ENCODE measurements around the gene SEMA3B.

SEMA3B gene

DNA sequence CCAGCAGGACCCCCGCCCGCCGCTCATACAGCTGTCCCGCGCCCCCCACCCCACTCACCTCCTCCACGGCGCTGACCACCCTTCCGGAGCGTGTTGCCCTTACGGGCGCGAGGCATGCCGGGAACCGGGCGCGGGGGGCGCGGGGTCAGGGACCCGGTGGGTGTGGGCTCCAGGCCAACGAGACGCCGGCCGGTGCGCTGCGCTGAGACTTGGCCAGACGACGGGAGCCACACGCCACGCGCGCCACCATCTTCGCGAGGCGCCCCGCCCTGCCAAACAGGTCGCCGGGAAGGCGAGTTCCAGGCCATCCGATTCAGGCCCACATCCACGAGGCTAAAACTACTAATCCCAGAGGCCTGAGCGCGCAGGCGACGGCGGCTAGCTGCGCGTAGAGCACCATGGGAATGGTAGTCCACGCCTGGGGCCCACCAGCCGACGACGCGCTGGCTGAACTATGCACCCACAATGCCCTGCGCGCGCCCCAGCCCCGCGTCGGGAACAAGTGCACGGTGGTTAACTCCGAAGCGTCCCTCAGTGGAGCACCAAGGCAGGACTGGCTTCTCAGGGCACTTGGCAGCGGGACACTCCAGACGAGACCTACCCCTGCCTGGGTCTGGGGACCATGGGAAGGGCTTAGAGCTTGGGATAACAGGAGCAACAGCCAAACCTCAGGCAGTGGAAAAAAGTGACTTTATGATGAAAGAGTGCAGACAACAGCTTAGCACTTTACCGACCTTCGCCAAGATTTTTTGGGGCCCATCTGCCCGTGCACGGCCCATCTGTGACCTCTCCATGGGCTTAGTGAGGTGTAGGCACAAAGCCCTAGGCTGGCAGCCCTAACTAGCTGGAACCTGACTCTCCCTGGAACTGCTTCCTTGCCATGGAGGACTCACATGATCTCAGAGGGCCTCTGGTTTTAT, 23.5 kb downstream of the SEMA3B start, which contains the start of gene IFRD2:
Gene IFRD2 (minus strand): TSS at position 271 of the 920 bp plus-strand sequence. CDS start 155 bp downstream, at position 116.
- H3K4me3 ChIP-seq (ENCODE audit: low read depth, low read length): peak within 1 kb of the TSS; percentile 84

GRCh38 chr3:50293079-50293801, 24.3 kb downstream of the SEMA3B start:
- H3K4me3 ChIP-seq (ENCODE audit: low read depth, low read length): no peak overlapping the region

GRCh38 chr3:50294089-50294488, 25.1 kb downstream of the SEMA3B start:
- H3K4me3 ChIP-seq (ENCODE audit: low read depth, low read length): no peak overlapping the region

DNA sequence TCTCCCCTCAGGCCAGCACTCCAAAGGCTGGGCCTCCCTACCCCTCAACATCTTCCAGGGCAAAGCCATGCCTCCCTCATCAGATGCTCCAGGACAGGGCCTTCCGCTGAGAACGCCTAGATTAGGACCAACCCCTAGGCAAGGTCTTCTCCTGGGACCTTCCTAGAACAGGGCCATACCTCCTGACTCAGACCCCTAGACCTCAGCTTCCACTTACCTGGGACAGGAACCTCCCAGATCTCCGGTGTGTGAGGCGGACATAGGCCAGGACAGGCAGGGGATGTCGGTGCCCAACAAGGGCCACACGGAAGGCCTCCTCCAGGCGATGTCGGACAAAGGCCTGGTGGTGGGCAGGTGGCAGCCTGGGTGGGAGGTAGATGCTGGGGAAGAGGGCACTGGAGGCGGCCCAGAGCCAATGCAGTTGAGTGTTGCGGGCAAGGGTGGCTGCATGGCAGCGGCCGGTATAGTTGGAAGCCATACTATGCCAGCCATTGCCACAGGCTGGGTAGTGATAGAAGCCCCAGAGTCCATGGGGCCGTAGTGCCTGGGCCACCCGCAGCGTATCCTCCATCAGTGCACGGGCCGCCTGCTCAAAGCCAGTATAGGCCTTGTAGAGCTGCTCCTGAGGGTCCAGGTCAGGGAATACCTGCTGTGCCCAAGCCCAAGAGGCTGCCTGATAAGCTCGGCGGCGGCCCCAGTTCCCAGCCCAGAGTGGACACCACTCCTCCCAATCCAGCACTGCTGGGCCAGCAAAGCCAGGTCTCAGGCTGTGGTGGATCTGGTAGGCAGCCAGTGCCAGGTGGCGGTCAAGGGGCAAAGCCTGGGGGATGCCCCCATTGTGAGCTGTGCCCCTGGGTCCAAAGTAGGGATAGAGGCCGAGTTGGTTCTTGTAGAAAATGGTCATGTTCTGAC, 25.8 kb downstream of the SEMA3B start:
- H3K4me3 ChIP-seq (ENCODE audit: low read depth, low read length): no peak overlapping the region

- H3K4me3 ChIP-seq (ENCODE audit: low read depth, low read length): no peak overlapping the region
Measured at GRCh38 chr3:50295553-50296431, 26.8 kb downstream of the SEMA3B start.

GRCh38 chr3:50296721-50297383, 27.9 kb downstream of the SEMA3B start:
- no peak overlapping the region for H3K4me3 ChIP-seq (ENCODE audit: low read depth, low read length)

DNA sequence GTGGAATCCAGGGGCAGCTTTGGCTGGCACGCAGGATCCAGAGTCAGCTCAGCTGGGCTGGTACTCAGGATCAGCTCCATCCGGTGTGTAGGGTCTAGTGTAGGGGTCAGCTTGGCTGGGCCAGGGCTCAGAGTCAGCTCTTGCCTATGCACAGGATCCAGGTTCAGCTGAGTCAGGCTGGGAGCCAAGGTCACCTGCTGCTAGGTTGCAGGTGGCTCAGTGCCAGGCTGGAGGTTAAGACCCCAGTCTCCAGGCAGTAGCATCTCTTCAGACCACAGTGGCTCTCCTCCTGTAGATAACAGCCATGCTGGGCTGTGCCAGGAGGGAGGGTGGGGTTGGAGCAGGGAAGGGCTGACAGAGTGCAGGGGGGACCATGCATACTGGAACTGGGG, 28.4 kb downstream of the SEMA3B start:
- H3K4me3 ChIP-seq (ENCODE audit: low read depth, low read length): no peak overlapping the region

DNA sequence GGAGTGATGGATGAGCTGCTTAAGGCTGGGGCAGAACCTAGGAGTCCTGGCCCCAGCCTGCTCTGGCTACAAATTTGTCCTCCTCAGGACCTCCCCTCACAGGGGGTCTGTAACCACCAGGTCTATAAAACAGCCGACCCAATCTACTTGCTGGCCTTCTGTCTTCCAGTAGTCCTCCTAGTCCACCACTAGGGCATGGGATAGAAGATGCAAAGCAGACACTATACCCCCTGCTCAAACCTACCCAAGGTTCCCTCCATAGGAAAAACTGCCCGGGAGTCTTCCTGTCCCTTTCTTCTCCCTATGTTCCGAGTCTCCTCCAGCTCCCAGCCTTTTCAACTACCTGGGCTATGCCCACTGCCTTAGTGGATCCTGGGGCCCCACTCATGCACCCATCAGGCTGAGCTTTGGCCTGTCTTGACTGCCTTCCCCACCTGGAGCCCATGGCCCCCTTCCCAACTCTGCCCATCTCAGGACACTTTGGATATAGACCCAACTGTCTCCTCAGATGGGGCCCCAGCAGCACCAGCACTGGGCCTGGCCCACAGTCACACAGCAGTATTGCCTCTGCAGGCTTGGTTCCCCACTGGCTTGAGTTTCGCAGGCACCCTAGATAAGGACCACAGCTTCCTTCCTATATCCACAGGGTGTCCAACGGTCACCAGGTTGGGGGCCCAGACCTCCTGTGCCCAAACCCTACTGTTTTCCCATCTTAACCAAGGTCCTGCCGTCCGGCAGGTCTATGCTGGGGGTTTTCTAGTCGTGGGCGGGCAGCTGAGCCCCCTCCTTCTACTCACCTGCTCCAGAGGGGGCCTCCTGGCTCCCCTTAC, 29.2 kb downstream of the SEMA3B start:
- H3K4me3 ChIP-seq (ENCODE audit: low read depth, low read length): peak overlapping the region; percentile 86

- peak within 1 kb of the TSS; percentile 86 for H3K4me3 ChIP-seq (ENCODE audit: low read depth, low read length)
Measured at GRCh38 chr3:50298836-50299637, 30.1 kb downstream of the SEMA3B start, which contains the start of the genes HYAL3 and NAA80. HYAL3 (minus strand) TSS chr3:50299405; CDS start chr3:50295602, 3,803 bp downstream. NAA80 (minus strand) TSS chr3:50299405; CDS start chr3:50297463, 1,942 bp downstream.

DNA sequence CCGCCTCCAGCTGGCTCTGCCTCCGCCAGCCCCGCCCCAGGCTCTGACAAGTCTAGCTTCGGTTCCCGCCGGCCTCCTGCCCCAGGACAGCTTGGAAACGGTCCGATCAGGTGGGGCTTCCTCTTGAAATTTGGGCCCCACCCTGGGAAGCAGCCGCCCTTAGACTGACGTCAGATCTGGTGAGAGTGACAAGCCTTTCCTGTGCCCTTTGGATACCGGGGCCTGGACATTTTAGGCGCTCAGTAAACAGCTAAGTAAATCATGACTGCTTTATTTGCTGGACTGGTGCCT, 30.6 kb downstream of the SEMA3B start:
- peak overlapping the region; percentile 10 for H3K4me3 ChIP-seq (ENCODE audit: low read depth, low read length)

- H3K4me3 ChIP-seq (ENCODE audit: low read depth, low read length): peak overlapping the region; percentile 10
Measured at GRCh38 chr3:50299929-50300680, 31.2 kb downstream of the SEMA3B start.

DNA sequence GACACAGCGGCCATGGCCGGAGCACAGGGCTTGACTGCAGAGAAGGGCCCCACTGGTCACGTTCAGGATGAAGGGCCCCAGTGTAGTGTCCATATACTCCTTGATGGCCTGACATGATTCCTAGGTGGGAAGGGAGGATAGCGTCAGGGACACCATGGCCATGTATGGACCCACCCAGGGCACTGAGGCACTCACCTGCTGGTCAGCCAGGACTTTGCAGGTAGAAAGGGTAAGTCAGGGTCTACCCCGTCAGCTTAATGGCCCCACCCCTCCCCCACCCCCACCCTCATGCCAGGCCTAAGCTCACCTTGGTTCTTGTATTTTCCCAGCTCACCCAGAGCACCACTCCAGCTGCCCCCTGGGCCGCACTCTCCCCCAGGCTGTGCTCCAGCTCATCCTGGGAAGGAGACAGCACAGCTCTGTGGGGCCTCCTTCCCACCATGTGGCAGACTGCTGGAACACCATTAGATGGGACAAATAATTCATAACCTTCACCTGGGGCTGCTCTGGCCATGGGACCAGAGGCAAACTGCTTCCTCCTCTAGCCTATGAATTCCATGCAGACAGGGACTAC, 31.8 kb downstream of the SEMA3B start:
- no peak overlapping the region for H3K4me3 ChIP-seq (ENCODE audit: low read depth, low read length)

DNA sequence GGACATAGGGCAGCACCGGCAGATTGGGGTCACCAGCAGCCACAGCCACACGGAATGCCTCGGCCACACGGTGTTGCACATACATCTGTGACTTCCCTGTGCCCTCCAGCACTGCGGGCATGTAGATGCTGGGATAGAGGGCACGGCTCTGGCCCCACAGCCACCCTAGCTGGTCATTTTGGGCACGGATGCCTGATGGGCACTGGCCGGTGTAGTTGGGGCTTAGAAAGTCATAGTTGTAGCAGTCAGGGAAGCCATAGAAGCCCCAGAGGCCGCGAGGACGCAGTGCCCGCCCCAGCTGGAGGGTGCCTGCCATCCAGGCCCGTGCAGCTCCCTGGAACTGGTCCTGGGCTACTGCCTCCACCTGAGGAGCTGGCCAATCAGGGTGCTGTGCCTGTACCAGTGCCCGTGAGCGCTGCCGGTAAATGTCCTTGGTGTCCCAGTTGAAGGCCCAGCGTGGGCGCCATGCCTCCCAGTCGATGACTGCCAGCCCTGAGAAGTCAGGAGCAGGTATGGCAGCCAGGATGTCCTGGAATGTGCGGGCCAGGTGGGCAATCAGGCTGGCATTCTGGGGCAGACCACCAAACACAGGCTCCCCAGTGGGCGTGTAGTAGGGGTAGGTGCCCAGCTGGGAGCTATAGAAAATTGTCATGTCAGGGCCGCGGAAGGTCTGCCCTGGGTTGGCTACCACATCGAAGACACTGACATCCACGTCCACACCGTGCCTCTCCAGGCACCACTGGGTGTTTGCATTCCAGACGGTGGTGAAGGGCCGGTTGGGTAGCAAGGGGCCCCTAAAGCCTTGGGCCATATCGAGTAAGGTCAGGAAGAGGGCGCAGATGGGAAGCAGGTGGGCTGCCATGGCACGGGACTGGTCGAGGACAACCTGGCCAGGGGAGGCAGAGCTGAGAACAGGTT, 33.4 kb downstream of the SEMA3B start:
- H3K4me3 ChIP-seq (ENCODE audit: low read depth, low read length): no peak overlapping the region

DNA sequence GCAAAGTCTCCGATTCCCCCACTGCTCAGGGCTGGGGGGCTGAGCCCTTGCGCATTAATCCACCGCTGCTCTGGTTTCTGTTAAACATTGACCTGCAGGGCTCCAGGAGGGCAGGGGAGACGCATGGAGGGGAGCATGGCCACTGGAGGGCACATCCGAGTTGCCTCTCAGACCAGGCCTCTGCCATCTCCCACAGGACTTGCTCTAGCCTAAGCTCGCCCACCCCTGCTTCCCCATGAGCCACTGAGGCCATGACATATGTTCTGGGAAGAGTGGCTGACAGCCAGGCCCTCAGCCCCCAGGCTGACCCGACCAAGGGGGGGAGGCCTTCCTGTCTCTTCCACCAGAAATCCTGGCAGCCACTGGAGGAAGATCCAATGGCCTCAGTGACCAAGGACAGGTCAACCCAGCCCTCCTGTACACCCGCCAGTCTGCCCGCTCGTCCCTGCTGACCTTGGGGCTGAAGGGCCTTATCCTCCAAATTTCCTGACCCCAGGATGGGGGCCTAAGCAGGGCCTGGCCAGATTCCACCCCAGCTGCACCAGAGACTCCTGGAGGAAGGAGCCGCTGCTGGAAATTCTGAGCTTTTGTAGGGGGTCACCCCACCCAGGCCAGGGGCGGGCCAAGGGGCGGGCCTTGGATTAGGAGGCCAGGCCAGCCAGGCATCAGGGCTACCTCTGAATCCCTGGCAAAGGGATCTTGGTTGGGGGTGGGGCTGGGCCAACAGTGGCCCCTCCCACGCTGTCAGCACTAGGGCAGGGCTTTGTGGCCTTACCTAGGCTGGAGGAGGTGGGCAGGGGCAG, 34.3 kb downstream of the SEMA3B start, which contains the start of gene HYAL1:
Gene HYAL1 (minus strand): TSS at position 562 of the 803 bp plus-strand sequence. CDS start 618 bp downstream, outside the sequence.
- H3K4me3 ChIP-seq (ENCODE audit: low read depth, low read length): no peak within 1 kb of the TSS

DNA sequence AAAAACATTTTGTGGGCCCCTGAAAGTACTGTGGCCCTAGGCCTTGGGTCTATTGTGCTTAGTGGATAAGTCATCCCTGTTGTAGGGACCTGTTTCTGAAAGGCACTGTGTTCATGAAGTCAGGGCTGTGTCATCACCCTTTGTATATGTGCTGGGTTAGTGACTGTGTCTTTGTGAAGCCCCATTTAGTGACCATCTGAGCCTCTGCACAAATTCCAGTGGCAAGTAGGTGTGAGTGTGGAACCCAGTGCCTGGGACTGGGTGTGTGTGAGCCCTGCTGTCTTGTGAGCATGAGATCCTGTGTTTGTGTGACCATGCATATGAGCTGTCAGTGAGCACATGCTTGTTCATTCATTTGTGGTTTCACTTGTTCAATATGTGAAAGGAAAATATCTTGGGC, 35.7 kb downstream of the SEMA3B start:
- H3K4me3 ChIP-seq (ENCODE audit: low read depth, low read length): no peak overlapping the region
